SJCRH30 (cell line): Measurements from ENCODE around the gene C21orf58. TPM values are rescaled to one million over a fixed set of nuclear protein-coding genes. Genes with fewer than 3 reads are reported as not detected.
"Not testable (repeated sequence)": the region's sequence is repeated elsewhere in the genome, so short reads cannot be mapped to it uniquely, and the experiment has no call there.

Experiments used
- DNase-seq, 2 experiments: peaks; one replicate each; pipeline ENCODE4 v3.0.0-alpha.2; 2015 to 2020
- H3K27ac ChIP-seq: fragments of 250-450 bp; sonication (Bioruptor Pico); 2 replicates; pipeline ENCODE4 v1.5.1; 2020; ENCODE audit warnings: mild to moderate bottlenecking, moderate library complexity
- H3K27me3 ChIP-seq: fragments of 250-450 bp; sonication (Bioruptor Pico); 2 replicates; pipeline ENCODE4 v1.5.1; 2020; ENCODE audit warnings: mild to moderate bottlenecking, moderate library complexity
- H3K36me3 ChIP-seq: fragments of 250-450 bp; sonication (Bioruptor Pico); 2 replicates; pipeline ENCODE4 v1.5.1; 2020; ENCODE audit warnings: mild to moderate bottlenecking, moderate library complexity
- H3K4me1 ChIP-seq: fragments of 250-450 bp; sonication (Bioruptor Pico); 2 replicates; pipeline ENCODE4 v1.5.1; 2020; ENCODE audit warnings: mild to moderate bottlenecking, moderate library complexity
- H3K4me3 ChIP-seq: fragments of 250-450 bp; sonication (Bioruptor Pico); 2 replicates; pipeline ENCODE4 v1.5.1; 2020; ENCODE audit warnings: mild to moderate bottlenecking, moderate library complexity
- H3K9me3 ChIP-seq: fragments of 250-450 bp; sonication (Bioruptor Pico); replicated peaks from 2 replicates; pipeline ENCODE4 v1.5.1; 2020; ENCODE audit warnings: mild to moderate bottlenecking, moderate library complexity
- total RNA-seq: library from RNA; depleted of rRNA; stranded (reverse); fragments of >200 nt; shearing (Covaris generic); gene quantifications from 2 replicates; pipeline ENCODE4 v1.2.3, GENCODE V29; 2014; rRNA removed

Gene C21orf58
- 33.0 and 40.7 TPM in 2 replicates for total RNA-seq

DNA sequence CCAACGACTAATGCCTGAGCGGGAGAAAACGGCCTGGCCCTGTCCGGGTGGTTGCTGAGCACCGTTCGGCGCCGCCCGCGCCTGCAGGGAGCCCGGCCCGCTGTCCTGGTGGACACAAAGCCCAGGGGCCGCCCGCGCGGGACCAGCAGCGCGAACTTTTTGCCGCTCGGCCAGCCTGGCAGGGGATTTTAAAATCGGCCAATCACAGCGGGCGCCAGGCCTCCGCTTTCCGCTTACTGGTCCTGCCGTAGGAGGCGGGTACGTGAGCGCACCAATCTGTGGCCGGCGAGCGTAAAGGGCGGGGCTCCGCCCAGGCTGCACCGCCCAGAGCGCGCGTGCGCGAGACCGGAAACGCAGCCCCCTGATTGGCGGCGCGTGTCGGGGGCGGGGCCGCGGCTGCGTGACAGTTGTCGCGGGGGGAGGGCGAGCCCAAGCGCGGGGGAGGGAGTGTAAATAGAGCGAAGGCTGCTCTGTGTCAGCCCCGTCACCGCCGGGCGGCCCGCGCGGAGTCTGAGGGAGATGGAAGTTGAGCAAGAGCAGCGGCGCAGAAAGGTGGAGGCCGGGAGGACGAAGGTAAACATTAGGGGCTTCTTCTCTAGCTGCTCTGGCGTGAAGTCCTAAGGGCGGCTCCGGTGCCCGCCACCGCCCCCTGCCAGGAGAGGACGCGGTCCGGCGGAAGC lies at the start of gene C21orf58, which contains the start of gene PCNT:
TSS of gene C21orf58 (minus strand) at position 161 of the 680 bp plus-strand sequence. CDS start 1,132 bp downstream, outside the sequence.
TSS of gene PCNT (plus strand) at position 447 of the 680 bp plus-strand sequence. CDS start at position 520, 73 bp downstream.
- H3K27ac ChIP-seq = peak within 1 kb of the TSS; percentile 98
- H3K9me3 ChIP-seq = no peaks in the 10 kb centered on the region
- H3K4me1 ChIP-seq = peaks cover 5% of the 10 kb centered on the region
- H3K36me3 ChIP-seq = peaks cover 16% of the 10 kb centered on the region
- H3K27me3 ChIP-seq = no peaks in the 10 kb centered on the region
- peak; percentile 97 for DNase-seq
- H3K4me3 ChIP-seq = peak within 1 kb of the TSS; percentile 99

DNA sequence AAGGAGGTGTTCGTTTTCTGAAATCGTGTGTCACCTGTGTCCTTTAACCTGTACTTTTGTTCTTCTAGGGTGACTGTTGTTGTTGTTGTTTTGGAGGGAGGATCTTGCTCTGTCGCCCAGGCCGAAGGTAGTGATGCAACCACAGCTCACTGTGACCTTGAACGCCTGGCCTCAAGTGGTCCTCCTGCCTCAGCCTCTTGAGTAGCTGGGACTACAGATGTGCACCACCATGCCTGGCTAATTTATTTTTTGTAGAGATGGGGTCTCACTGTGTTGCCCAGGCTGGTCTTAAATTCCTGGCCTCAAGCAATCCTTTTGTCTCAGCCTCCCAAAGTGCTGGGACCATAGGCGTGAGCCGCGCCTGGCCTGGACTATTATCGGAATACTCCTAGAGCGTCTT lies 49.3 kb upstream of the C21orf58 start:
- DNase-seq, H3K27ac ChIP-seq, H3K4me1 ChIP-seq, H3K4me3 ChIP-seq, H3K9me3 ChIP-seq, H3K27me3 ChIP-seq: not testable (repeated sequence)
- H3K36me3 ChIP-seq = peaks cover 21% of the 10 kb centered on the region

DNA sequence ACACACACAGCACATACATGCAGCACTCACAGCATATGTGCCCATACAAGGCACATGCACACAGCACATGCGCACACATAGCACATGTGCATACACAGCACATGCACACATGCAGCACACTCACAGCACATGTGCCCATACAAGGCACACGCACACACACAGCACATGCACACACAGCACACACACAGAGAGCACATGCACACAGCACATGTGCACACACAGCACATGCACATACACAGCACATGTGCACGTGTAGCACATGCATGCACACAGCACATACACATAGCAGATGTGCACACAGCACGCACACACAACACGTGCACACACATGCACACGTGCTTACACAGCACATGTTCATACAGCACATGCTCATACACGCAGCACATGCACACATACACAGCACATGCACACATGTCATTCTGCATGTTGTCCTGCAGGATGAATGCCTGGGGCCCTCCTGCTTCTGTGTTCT lies 48.4 kb upstream of the C21orf58 start:
- Histone ChIP-seq H3K9me3 (no peaks in the 10 kb centered on the region), H3K4me3 (no peak overlapping the region), H3K4me1 (peaks cover 9% of the 10 kb centered on the region), H3K36me3 (peaks cover 25% of the 10 kb centered on the region), H3K27me3 (no peaks in the 10 kb centered on the region), H3K27ac (no peak overlapping the region)
- no peak for DNase-seq

- Histone ChIP-seq H3K36me3 (peaks cover 28% of the 10 kb centered on the region), H3K9me3 (no peaks in the 10 kb centered on the region), H3K27me3 (no peaks in the 10 kb centered on the region), H3K27ac (no peak overlapping the region), H3K4me3 (no peak overlapping the region), H3K4me1 (peaks cover 9% of the 10 kb centered on the region)
- no peak for DNase-seq
Observed at GRCh38 chr21:46371204-46372013, 47.7 kb upstream of the C21orf58 start.

DNA sequence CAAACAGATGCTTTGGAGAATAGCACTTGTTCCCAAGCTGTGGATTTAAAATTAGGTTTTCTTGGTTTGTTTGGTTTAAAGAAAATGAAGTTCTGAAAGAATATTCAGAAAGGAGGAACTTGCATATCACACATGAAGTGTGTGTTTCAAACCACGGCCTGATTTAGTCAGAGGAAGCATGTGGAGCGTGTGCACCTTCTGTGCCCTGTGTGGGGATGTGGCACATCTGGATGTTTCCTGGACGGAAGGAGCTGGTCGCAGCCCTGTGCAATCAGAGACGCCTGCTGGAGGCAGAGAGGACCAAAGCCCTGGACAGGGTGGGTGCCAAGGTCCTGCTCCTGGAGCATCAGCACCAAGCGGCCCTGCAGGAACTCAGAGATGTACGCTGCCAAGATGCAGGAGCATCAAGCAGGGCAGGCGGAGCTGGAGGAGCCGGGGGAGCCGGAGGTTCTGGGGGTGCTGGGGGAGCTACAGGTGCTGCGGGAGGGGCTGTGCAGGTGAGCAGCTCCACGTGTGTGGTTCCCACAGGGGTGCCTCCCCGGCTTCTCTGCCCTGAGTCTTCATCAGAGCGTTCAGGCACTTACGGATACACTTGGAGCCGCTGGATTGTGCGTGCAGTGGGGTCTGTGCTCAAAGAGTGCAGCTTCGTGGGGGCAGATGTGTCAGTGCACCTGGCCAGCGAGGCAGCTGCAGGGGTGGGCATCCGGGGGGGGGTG lies 46.0 kb upstream of the C21orf58 start:
- peaks cover 34% of the 10 kb centered on the region for H3K36me3 ChIP-seq

GRCh38 chr21:46368533-46369285 lies 45.0 kb upstream of the C21orf58 start:
- peaks cover 41% of the 10 kb centered on the region for H3K36me3 ChIP-seq
- no peaks in the 10 kb centered on the region for H3K27me3 ChIP-seq

More for the DNA sequence above, 46.0 kb upstream of the C21orf58 start:
- Histone ChIP-seq H3K27ac (no peak overlapping the region), H3K4me1 (peaks cover 6% of the 10 kb centered on the region), H3K4me3 (no peak overlapping the region), H3K27me3 (no peaks in the 10 kb centered on the region), H3K9me3 (no peaks in the 10 kb centered on the region)
- no peak for DNase-seq

GRCh38 chr21:46366966-46367365 lies 43.3 kb upstream of the C21orf58 start:
- H3K9me3 ChIP-seq = no peaks in the 10 kb centered on the region
- H3K4me3 ChIP-seq = no peak overlapping the region
- H3K4me1 ChIP-seq = no peaks in the 10 kb centered on the region
- DNase-seq = no peak
- H3K27ac ChIP-seq = no peak overlapping the region
- peaks cover 38% of the 10 kb centered on the region for H3K36me3 ChIP-seq
- no peaks in the 10 kb centered on the region for H3K27me3 ChIP-seq

More at GRCh38 chr21:46368533-46369285, 45.0 kb upstream of the C21orf58 start:
- Histone ChIP-seq H3K9me3 (no peaks in the 10 kb centered on the region), H3K4me3 (no peak overlapping the region), H3K4me1 (no peaks in the 10 kb centered on the region), H3K27ac (no peak overlapping the region)
- DNase-seq = no peak

DNA sequence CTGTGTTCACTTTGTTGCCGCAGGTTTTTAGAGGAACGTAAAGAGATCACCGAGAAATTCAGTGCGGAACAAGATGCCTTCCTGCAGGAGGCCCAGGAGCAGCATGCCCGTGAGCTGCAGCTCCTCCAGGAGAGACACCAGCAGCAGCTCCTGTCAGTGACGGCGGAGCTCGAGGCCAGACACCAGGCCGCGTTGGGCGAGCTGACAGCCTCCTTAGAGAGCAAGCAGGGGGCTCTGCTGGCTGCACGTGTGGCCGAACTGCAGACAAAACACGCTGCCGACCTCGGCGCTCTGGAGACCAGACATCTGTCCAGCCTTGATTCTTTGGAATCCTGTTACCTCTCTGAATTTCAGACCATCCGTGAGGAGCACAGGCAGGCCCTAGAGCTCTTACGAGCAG lies 42.9 kb upstream of the C21orf58 start:
- Histone ChIP-seq H3K27ac (no peak overlapping the region), H3K36me3 (peaks cover 37% of the 10 kb centered on the region), H3K27me3 (no peaks in the 10 kb centered on the region), H3K9me3 (no peaks in the 10 kb centered on the region), H3K4me3 (no peak overlapping the region), H3K4me1 (no peaks in the 10 kb centered on the region)
- no peak for DNase-seq

DNA sequence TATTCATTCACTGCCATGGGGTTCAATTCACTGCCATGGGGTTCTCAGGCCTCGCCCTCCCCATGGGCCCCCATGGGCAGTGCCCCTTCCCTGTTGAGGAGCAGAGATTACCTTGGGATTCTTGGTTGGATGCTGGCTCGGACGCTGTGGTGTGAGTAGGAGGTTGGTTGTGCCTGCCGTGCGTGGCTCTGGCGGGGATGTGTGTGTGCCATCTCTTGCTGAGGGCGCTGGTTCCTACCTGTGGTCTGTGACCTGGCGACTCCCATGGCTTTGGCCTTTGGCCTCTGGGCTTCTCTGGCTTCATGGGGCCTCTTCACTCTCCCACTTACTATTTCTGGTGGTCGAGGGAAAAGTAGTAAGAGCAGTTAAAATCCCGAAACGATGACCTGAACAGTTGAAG lies 42.4 kb upstream of the C21orf58 start:
- no peaks in the 10 kb centered on the region for H3K9me3 ChIP-seq

DNA sequence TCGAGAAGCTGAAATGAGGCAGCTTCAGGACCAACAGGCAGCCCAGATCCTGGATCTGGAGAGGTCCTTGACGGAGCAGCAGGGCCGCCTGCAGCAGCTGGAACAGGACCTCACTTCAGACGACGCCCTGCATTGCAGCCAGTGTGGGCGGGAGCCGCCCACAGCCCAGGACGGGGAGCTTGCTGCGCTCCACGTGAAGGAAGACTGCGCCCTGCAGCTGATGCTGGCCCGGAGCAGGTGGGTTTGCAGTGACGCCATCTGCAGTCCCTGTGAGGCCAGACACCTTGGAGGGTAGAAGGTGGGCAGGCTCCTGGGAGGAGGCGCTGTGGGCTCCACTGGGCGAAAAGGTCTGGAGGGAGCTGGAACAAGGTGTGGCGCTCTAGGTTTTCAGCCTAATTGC lies 40.0 kb upstream of the C21orf58 start:
- Histone ChIP-seq H3K27ac (no peak overlapping the region), H3K4me1 (no peaks in the 10 kb centered on the region), H3K9me3 (no peaks in the 10 kb centered on the region), H3K36me3 (peaks cover 41% of the 10 kb centered on the region), H3K4me3 (no peak overlapping the region), H3K27me3 (no peaks in the 10 kb centered on the region)
- no peak for DNase-seq

More for the DNA sequence above, 42.4 kb upstream of the C21orf58 start:
- H3K4me3 ChIP-seq = no peak overlapping the region
- peaks cover 38% of the 10 kb centered on the region for H3K36me3 ChIP-seq
- no peaks in the 10 kb centered on the region for H3K4me1 ChIP-seq
- no peaks in the 10 kb centered on the region for H3K27me3 ChIP-seq
- H3K27ac ChIP-seq = no peak overlapping the region
- DNase-seq = no peak

DNA sequence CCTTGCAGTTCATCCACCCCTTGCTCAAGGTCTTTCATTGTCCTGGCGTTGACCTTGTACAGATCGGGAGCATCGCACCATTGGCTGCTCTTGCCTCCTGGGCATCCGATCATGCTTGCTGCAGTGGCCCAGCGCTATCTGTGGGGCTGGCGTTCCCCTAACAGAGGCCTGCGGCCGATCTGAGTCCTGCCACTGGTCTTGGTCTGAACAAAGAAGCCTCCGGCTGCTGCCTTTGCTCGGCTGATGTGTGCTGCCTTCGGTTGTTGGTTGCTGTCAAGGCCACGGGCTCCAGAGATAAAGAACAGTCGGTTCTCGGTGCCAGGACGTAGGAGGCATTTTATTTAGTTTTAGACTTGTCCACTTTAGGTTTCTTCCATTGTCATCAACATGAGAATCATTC lies 39.3 kb upstream of the C21orf58 start:
- DNase-seq = no peak
- no peak overlapping the region for H3K4me3 ChIP-seq
- H3K27me3 ChIP-seq = no peaks in the 10 kb centered on the region
- H3K36me3 ChIP-seq = peaks cover 43% of the 10 kb centered on the region
- H3K4me1 ChIP-seq = no peaks in the 10 kb centered on the region
- no peak overlapping the region for H3K27ac ChIP-seq
- H3K9me3 ChIP-seq = no peaks in the 10 kb centered on the region

GRCh38 chr21:46361935-46362334 lies 38.3 kb upstream of the C21orf58 start:
- Histone ChIP-seq H3K4me3 (no peak overlapping the region), H3K27ac (no peak overlapping the region), H3K9me3 (no peaks in the 10 kb centered on the region), H3K27me3 (no peaks in the 10 kb centered on the region), H3K4me1 (no peaks in the 10 kb centered on the region), H3K36me3 (peaks cover 38% of the 10 kb centered on the region)
- no peak for DNase-seq

GRCh38 chr21:46361176-46361575 lies 37.5 kb upstream of the C21orf58 start:
- no peaks in the 10 kb centered on the region for H3K9me3 ChIP-seq
- H3K4me1 ChIP-seq = no peaks in the 10 kb centered on the region
- H3K27me3 ChIP-seq = no peaks in the 10 kb centered on the region
- no peak for DNase-seq
- no peak overlapping the region for H3K4me3 ChIP-seq
- peaks cover 31% of the 10 kb centered on the region for H3K36me3 ChIP-seq
- H3K27ac ChIP-seq = no peak overlapping the region
